Measurements from ENCODE around the gene STIM1. TPM values are rescaled to one million over a fixed set of nuclear protein-coding genes. Genes with fewer than 3 reads are reported as not detected.

The STIM1 gene
- total RNA-seq, 1 experiment from 2014 or later, result 18.0 TPM

DNA sequence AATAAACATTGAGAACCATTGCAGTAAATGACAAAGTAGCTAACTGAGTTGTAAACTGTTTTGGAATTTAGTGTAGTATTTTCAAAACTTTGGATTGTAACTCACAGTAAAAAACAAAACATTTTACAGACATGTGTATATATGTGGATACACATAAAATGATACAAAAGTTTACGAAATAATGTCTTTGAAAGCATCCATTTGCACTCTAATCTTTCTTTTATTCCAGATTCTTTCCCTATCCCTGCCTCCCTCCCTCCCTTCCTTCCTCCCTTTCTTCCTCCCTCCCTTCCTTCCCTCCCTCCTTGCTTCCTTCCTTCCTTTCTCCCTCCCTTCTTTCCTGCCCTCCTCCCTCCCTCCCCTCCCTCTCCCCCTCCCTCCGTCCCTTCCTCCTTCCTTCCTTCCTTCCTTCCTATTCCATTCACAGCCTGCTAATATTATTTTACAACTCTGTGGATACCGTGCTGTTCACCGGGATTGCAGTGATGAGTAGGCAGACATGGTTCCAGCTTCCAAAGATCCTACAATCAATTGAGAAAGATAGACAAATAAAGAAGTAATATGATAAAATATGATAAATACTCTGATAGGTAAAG, 242.7 kb downstream of the STIM1 start:
- Mint-ChIP-seq H3K27me3 (ENCODE audit: low read depth) (no peaks in the 10 kb centered on the region), H3K9me3 (no peaks in the 10 kb centered on the region), H3K4me3 (no peak overlapping the region), H3K36me3 (peaks cover 17% of the 10 kb centered on the region), H3K4me1 (peaks cover 25% of the 10 kb centered on the region), H3K27ac (no peak overlapping the region)
- DNase-seq (ENCODE audit: low spot score), result no peak
- TF ChIP-seq MXD4 (CRISPR knock-in tag; IDR thresholded peaks at IDR 0.05; ENCODE audit: borderline replicate concordance) (no peak), FOXK1 (CRISPR knock-in tag; IDR thresholded peaks at IDR 0.05) (no peak)
- TF ChIP-seq, protein P1, sequence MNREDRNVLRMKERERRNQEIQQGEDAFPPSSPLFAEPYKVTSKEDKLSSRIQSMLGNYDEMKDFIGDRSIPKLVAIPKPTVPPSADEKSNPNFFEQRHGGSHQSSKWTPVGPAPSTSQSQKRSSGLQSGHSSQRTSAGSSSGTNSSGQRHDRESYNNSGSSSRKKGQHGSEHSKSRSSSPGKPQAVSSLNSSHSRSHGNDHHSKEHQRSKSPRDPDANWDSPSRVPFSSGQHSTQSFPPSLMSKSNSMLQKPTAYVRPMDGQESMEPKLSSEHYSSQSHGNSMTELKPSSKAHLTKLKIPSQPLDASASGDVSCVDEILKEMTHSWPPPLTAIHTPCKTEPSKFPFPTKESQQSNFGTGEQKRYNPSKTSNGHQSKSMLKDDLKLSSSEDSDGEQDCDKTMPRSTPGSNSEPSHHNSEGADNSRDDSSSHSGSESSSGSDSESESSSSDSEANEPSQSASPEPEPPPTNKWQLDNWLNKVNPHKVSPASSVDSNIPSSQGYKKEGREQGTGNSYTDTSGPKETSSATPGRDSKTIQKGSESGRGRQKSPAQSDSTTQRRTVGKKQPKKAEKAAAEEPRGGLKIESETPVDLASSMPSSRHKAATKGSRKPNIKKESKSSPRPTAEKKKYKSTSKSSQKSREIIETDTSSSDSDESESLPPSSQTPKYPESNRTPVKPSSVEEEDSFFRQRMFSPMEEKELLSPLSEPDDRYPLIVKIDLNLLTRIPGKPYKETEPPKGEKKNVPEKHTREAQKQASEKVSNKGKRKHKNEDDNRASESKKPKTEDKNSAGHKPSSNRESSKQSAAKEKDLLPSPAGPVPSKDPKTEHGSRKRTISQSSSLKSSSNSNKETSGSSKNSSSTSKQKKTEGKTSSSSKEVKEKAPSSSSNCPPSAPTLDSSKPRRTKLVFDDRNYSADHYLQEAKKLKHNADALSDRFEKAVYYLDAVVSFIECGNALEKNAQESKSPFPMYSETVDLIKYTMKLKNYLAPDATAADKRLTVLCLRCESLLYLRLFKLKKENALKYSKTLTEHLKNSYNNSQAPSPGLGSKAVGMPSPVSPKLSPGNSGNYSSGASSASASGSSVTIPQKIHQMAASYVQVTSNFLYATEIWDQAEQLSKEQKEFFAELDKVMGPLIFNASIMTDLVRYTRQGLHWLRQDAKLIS (CRISPR knock-in tag; IDR thresholded peaks at IDR 0.05; ENCODE audit: borderline replicate concordance), result no peak
- TF ChIP-seq, protein P2, sequence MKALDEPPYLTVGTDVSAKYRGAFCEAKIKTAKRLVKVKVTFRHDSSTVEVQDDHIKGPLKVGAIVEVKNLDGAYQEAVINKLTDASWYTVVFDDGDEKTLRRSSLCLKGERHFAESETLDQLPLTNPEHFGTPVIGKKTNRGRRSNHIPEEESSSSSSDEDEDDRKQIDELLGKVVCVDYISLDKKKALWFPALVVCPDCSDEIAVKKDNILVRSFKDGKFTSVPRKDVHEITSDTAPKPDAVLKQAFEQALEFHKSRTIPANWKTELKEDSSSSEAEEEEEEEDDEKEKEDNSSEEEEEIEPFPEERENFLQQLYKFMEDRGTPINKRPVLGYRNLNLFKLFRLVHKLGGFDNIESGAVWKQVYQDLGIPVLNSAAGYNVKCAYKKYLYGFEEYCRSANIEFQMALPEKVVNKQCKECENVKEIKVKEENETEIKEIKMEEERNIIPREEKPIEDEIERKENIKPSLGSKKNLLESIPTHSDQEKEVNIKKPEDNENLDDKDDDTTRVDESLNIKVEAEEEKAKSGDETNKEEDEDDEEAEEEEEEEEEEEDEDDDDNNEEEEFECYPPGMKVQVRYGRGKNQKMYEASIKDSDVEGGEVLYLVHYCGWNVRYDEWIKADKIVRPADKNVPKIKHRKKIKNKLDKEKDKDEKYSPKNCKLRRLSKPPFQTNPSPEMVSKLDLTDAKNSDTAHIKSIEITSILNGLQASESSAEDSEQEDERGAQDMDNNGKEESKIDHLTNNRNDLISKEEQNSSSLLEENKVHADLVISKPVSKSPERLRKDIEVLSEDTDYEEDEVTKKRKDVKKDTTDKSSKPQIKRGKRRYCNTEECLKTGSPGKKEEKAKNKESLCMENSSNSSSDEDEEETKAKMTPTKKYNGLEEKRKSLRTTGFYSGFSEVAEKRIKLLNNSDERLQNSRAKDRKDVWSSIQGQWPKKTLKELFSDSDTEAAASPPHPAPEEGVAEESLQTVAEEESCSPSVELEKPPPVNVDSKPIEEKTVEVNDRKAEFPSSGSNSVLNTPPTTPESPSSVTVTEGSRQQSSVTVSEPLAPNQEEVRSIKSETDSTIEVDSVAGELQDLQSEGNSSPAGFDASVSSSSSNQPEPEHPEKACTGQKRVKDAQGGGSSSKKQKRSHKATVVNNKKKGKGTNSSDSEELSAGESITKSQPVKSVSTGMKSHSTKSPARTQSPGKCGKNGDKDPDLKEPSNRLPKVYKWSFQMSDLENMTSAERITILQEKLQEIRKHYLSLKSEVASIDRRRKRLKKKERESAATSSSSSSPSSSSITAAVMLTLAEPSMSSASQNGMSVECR (CRISPR knock-in tag; IDR thresholded peaks at IDR 0.05; ENCODE audit: borderline replicate concordance), result no peak
- ATAC-seq, result no peak
- CTCF ChIA-PET, result interaction anchor here (0.7 kb wide), 1 partner anchor 25 kb away, joined by 3 read pairs; no protein-coding TSS in a partner anchor
- POLR2A ChIA-PET, result no interaction called here

DNA sequence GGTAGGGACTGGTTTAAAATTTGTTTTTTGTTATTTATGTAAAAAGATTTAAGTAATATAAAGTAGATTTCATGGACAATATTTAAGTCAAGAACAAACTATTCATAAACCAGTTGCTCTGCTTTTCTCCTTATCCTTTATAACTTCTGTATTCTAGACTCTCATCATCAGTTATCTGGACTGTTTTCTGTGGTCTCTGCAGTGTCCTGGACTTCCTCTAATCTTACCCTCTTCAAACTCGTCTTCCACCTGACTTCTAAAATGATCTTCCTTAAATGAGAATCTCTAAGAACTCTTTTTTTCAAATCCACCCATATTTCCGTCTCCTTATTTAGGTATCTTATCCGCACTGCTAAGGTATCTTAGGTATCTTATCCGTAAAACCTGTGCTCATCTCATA, 247.2 kb downstream of the STIM1 start:
- no peak for TF ChIP-seq FOXJ3 (CRISPR knock-in tag; IDR thresholded peaks at IDR 0.05; ENCODE audit: borderline replicate concordance)
- TF ChIP-seq, protein P3, sequence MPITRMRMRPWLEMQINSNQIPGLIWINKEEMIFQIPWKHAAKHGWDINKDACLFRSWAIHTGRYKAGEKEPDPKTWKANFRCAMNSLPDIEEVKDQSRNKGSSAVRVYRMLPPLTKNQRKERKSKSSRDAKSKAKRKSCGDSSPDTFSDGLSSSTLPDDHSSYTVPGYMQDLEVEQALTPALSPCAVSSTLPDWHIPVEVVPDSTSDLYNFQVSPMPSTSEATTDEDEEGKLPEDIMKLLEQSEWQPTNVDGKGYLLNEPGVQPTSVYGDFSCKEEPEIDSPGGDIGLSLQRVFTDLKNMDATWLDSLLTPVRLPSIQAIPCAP (CRISPR knock-in tag; IDR thresholded peaks at IDR 0.05), result no peak
- TF ChIP-seq TCF7 (CRISPR knock-in tag; IDR thresholded peaks at IDR 0.05; ENCODE audit: low read depth), result no peak
- no peak for TF ChIP-seq NR2C2 (CRISPR knock-in tag; IDR thresholded peaks at IDR 0.05)
- ChIA-PET CTCF (no interaction called here), POLR2A (no interaction called here)
- H3K36me3 Mint-ChIP-seq, result peaks cover 29% of the 10 kb centered on the region
- H3K4me3 Mint-ChIP-seq, result no peak overlapping the region
- ATAC-seq, result no peak
- no peaks in the 10 kb centered on the region for H3K9me3 Mint-ChIP-seq
- no peak for DNase-seq (ENCODE audit: low spot score)
- peaks cover 3% of the 10 kb centered on the region for H3K4me1 Mint-ChIP-seq
- no peak overlapping the region; the same call in 1 of the 2 replicates for H3K27ac Mint-ChIP-seq
- H3K27me3 Mint-ChIP-seq (ENCODE audit: low read depth), result no peaks in the 10 kb centered on the region

DNA sequence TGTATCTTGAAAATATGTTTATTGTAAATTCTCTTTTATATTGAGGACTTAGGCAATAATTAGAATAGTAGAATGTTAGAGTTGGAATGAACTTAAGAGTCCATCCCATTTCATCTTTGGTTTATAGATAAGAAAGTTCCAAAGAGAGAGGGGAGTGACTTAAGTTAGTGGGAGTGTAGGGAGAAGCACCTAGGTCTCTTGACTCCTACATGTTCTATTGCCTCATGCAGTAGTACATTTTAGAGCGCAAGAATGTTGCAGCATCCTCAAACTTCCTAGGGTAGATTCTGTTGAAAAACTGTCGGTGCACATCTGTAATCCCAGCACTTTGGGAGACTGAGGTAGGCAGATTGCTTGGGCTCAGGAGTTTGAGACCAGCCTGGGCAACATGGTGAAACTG, 247.8 kb downstream of the STIM1 start:
- Mint-ChIP-seq H3K27ac (no peak overlapping the region), H3K36me3 (peaks cover 33% of the 10 kb centered on the region), H3K4me3 (no peak overlapping the region), H3K9me3 (no peaks in the 10 kb centered on the region), H3K4me1 (peaks cover 2% of the 10 kb centered on the region; the same call in 1 of the 2 replicates), H3K27me3 (ENCODE audit: low read depth) (no peaks in the 10 kb centered on the region)
- DNase-seq (ENCODE audit: low spot score) (no peak), ATAC-seq (no peak)
- POLR2A ChIA-PET, result no interaction called here
- CTCF ChIA-PET, result no interaction called here
- TF ChIP-seq, protein P4, sequence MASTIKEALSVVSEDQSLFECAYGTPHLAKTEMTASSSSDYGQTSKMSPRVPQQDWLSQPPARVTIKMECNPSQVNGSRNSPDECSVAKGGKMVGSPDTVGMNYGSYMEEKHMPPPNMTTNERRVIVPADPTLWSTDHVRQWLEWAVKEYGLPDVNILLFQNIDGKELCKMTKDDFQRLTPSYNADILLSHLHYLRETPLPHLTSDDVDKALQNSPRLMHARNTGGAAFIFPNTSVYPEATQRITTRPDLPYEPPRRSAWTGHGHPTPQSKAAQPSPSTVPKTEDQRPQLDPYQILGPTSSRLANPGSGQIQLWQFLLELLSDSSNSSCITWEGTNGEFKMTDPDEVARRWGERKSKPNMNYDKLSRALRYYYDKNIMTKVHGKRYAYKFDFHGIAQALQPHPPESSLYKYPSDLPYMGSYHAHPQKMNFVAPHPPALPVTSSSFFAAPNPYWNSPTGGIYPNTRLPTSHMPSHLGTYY (CRISPR knock-in tag; IDR thresholded peaks at IDR 0.05), result no peak
- no peak for TF ChIP-seq ZNF121 (CRISPR knock-in tag; IDR thresholded peaks at IDR 0.05)
- no peak for TF ChIP-seq ZNF232 (CRISPR knock-in tag; IDR thresholded peaks at IDR 0.05)
- no peak for TF ChIP-seq CREM (CRISPR knock-in tag; IDR thresholded peaks at IDR 0.05)
- TF ChIP-seq, protein P5, sequence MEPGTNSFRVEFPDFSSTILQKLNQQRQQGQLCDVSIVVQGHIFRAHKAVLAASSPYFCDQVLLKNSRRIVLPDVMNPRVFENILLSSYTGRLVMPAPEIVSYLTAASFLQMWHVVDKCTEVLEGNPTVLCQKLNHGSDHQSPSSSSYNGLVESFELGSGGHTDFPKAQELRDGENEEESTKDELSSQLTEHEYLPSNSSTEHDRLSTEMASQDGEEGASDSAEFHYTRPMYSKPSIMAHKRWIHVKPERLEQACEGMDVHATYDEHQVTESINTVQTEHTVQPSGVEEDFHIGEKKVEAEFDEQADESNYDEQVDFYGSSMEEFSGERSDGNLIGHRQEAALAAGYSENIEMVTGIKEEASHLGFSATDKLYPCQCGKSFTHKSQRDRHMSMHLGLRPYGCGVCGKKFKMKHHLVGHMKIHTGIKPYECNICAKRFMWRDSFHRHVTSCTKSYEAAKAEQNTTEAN (CRISPR knock-in tag; IDR thresholded peaks at IDR 0.05), result no peak
- no peak for TF ChIP-seq TCF7 (CRISPR knock-in tag; IDR thresholded peaks at IDR 0.05; ENCODE audit: low read depth)
- no peak for TF ChIP-seq TEAD1 (CRISPR knock-in tag; IDR thresholded peaks at IDR 0.05)
- TF ChIP-seq TEAD4 (CRISPR knock-in tag; IDR thresholded peaks at IDR 0.05), result no peak
- TF ChIP-seq, protein P6, sequence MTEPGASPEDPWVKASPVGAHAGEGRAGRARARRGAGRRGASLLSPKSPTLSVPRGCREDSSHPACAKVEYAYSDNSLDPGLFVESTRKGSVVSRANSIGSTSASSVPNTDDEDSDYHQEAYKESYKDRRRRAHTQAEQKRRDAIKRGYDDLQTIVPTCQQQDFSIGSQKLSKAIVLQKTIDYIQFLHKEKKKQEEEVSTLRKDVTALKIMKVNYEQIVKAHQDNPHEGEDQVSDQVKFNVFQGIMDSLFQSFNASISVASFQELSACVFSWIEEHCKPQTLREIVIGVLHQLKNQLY (CRISPR knock-in tag; IDR thresholded peaks at IDR 0.05), result no peak

Measured in WTC11 (cell line).